ENCODE measurements around the gene COX20.

GRCh38 chr1:244857761-244858160 is 22.3 kb downstream of the COX20 start:
- TF ChIP-seq CTCF (IDR thresholded peaks at IDR 0.05), result no peak
- no peak for TF ChIP-seq POLR2A (IDR thresholded peaks at IDR 0.05)
